NCI-H524 (cell line): ENCODE data around the gene NAV3.

Source experiments
- DNase-seq, 2 experiments: peaks; one replicate each; lab custom pipeline; 2025; lab: John Stamatoyannopoulos, UW

Gene NAV3

GRCh38 chr12:77992760-77993159 is 162.1 kb downstream of the NAV3 start:
- DNase-seq = no peak

GRCh38 chr12:77993658-77994057 is 163.0 kb downstream of the NAV3 start:
- no peak for DNase-seq

- DNase-seq = no peak
Measured at GRCh38 chr12:77995436-77996167, 164.9 kb downstream of the NAV3 start.

DNA sequence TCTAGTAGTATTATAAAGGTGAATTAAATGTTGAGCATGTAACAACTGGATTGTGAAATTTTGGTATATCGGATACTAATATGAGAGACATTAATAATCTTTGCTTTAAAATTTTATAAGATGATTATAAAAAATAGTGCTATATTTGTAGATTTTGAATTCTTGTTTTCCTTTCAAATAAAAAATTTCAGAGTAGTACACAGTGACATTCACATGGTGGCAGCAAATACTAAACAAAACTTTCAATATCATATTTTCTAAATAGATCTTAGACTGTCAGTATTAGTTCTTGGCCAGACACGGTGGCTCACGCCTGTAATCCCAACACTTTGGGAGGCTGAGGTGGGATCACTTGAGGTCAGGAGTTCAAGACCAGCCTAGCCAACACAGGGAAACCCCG is 166.0 kb downstream of the NAV3 start:
- DNase-seq = peak in 1 of 2 experiments; percentile 3

- DNase-seq = no peak
Measured at GRCh38 chr12:77998236-77998786, 167.6 kb downstream of the NAV3 start.

DNA sequence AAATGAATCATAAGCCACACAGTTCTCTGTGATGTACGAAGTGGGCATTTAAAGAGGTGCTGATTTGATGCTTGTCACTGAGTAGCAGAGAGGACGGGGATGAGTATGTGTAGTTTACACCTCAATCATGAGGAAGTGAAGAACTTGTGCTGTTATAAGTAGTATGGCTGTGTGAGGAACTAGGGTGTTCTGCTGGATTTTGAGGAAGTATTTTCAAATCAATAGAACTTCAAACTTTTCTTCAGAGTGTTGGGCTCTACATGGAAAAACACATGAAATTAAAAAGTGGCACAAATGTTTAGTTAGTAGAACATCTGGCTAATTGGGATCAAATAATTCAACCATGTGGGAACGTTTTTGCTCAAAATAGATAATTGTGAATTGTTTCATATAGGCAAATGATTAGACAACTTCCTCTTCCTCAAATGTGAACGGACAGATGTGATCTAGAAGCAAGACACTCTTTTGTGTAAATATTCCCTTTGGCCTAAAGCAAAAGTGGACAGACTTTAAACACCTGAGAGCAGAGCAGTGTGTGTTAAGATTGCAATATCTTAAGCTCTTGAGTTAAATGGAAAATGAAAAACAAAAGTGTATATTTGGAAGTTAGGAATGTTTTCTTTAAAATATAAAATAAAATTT is 168.5 kb downstream of the NAV3 start:
- DNase-seq = no peak

- peak in 1 of 2 experiments; percentile 50 for DNase-seq
Measured at GRCh38 chr12:78002878-78003277, 172.2 kb downstream of the NAV3 start.

DNA sequence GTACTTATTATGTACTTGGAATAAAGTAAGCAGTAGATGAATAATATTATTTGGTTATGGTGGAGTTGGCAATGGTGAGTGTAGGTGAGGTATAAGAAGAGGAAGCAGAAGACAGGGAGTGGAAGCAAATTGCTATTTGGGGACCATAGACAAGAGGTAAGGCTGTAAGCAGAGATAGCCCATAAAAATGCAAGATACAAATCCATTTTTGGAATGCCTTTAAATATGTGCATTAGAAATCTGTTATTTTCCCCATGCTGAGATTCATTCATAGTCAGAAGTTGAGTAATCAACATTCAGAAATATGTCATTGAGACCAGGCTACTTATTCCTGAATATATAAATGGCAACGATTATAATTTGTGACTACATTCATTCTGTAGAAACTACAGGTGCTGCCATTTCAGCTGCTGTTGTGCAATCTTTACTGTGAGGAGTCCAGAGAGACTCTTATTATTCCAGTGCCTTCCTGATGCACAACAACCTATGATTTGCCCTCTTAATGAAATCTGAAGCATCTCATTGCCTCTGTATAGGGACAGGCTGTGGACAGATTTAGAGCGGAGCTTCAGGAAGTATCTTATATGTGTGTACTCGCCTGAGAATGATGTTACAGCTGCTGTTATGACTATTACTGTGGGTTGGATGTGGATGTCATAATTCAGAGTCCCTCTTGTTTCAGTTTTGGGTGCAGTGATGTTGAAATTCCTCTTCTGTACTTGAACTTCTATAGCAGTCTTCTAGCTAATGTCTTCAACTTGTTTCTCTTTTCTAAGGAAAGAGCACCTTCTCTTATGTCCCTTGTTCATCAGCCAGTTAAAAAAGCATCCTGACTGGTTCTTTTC is 173.8 kb downstream of the NAV3 start:
- DNase-seq = no peak

DNA sequence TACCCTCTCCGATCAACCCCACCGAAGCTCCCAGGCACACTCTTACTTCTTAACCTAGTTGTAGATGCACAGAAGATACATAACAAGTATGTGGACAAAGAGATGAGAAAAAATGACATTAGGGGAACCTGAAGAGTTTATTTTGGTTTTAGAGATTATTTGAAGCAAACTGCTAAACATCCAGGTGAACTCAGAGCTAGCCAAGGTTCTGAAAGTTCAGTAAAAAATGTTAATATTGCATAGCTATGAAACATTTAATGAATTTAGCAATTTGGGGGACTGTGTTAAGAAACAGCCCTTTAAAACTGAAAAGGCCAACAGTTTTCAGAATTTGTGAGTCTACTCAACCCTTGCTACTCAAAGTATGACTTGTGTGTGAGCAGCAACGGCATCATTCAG is 174.4 kb downstream of the NAV3 start:
- no peak for DNase-seq

DNA sequence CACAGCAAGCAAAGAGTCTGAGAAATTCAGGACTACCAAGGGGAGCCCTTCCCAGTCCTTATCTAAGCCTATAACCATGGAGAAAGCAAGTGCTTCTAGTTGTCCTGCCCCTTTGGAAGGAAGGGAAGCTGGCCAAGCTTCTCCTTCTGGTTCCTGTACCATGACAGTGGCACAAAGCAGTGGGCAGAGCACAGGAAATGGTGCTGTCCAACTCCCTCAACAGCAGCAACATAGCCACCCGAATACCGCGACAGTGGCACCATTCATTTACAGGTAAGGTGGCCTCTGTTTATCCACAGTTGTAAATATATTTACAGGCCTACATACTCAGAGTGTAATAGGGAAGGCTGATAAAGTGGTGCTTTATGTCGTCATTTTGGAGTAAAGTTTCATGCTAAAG is 176.5 kb downstream of the NAV3 start:
- DNase-seq = no peak

DNA sequence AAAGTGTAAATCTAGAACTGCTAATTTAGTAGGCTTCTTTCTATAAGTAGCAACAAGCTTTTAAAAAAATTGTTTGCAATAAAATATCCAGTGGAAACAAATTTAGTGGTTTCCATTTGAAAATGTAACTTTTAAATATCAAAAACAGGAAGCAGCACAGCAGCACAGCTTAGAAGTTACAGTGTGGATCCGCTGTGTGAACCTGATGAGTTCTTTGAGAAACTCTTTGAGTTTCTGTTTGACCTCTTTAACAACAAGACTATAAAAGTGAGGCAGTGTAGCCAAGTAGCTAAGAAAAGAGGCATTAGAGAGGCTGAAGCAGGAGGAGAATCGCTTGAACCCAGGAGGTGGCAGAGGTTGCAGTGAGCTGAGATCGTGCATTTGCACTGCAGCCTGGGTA is 178.3 kb downstream of the NAV3 start:
- no peak for DNase-seq

- DNase-seq = no peak
Measured at GRCh38 chr12:78018171-78018910, 187.6 kb downstream of the NAV3 start.

GRCh38 chr12:78018939-78019338 is 188.2 kb downstream of the NAV3 start:
- DNase-seq = no peak

GRCh38 chr12:78028426-78028825 is 197.7 kb downstream of the NAV3 start:
- DNase-seq = no peak

- DNase-seq = no peak
Measured at GRCh38 chr12:78034025-78034424, 203.3 kb downstream of the NAV3 start.

- peak in 1 of 2 experiments; percentile 19 for DNase-seq
Measured at GRCh38 chr12:78035901-78036606, 205.4 kb downstream of the NAV3 start.

- no peak for DNase-seq
Measured at GRCh38 chr12:78036874-78037273, 206.2 kb downstream of the NAV3 start.

DNA sequence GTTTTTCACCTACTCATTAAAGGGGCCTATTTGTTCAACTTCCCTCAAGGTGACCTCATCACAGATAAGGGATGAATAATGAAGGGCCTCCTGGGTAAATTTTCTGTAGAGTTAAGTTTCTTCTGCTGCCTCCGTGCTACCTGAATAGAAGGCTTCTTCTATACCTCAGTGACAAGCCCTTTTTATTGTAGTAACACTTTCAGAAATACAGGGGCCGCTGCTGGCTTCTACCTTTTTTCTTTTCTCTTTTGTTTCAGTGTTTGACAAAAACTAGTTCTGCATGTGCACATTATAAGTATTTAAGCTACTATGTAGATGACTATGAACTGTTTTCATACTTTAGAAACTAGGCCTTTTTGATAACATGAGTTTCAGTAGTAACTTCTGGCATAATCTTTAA is 207.0 kb downstream of the NAV3 start:
- no peak for DNase-seq

DNA sequence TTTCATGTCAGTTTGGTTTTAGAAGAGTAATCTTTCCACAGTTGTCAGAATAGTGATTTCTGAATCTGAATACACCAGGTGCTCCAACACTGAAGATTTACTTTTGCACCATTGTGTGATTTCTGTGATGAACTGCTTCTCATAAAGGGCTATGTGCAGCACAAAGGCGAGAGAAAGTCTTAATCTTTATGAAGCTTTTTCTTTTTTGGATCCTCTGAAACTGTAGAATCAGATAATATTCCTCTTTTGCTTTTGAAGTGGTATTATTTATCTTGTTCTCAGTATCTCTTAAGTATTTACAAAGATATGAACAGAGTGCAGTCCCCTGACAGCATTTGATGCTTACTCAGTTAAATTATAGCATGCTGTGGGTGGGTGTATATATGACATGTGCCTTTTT is 207.8 kb downstream of the NAV3 start:
- no peak for DNase-seq

DNA sequence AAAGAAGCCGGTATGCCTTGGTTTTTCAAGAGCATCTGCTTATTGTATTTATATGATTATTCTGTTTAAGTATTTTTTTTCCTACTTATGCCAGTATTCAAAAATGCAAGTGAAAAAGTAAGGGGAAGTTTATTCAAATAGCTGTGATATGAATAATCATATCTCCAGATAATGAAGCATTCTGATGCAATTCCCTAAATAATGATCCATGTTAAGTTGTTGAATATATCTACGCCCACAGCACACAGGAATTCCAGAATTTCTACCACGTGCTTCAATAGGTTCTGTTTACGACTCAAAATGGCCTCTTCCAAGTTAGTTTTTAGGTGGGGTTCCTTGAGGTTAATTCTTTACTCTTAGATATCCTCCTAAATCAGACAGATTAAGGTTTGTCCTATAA is 208.3 kb downstream of the NAV3 start:
- DNase-seq = no peak

- no peak for DNase-seq
Measured at GRCh38 chr12:78040111-78040510, 209.4 kb downstream of the NAV3 start.
